GM12878 (cell line): Measurements from ENCODE around the gene MX1. TPM values are rescaled to one million over a fixed set of nuclear protein-coding genes. Genes with fewer than 3 reads are reported as not detected.

Experiments used
- ATAC-seq: fragments of 200-7000 bp; cut with Tn5 transposase; 3 replicates; pipeline ENCODE4 v1.9.1; 2020; ENCODE audit warnings: mild to moderate bottlenecking, moderate library complexity
- BruUV-seq: library from RNA; stranded (reverse); fragments of 400-500 nt; replicated peaks from 2 replicates; lab custom pipeline; 2021; lab: Mats Ljungman, UMichigan
- CTCF ChIA-PET: fragments of 300-600 bp; sonication (Branson Sonifier 250); formaldehyde crosslinking; extraction: SDS; loops from one replicate; lab custom pipeline; 2021; ENCODE audit warnings: inconsistent platforms; lab: Yijun Ruan, JAX
- POLR2A ChIA-PET: fragments of 350-600 bp; formaldehyde crosslinking; extraction: SDS; loops from one replicate; lab custom pipeline; 2021; ENCODE audit warnings: inconsistent platforms; lab: Charles Lee
- RAD21 ChIA-PET: fragments of 300-600 bp; sonication (Branson Sonifier 250); formaldehyde crosslinking; loops from one replicate; lab custom pipeline; 2023; ENCODE audit warnings: antibody characterized with exemption; ENCODE audit not compliant: unreplicated experiment; lab: Charles Lee
- SMC1A ChIA-PET: fragments of 300-600 bp; sonication (Branson Sonifier 250); formaldehyde crosslinking; loops from one replicate; lab custom pipeline; 2023; ENCODE audit not compliant: unreplicated experiment, uncharacterized antibody; lab: Charles Lee
- DNase-seq: peaks from one replicate; pipeline ENCODE4 v3.0.0-alpha.2; 2011; ENCODE audit warnings: low read depth, low spot score
- FAIRE-seq: peaks from 3 replicates; lab custom pipeline; 2011; peaks lifted over from hg19 to GRCh38; lab: Jason Lieb, UNC
- H2AFZ ChIP-seq: 2 replicates; pipeline ENCODE4 v1.6.0; 2011; ENCODE audit warnings: low read depth, low read length, control low read depth; ENCODE audit not compliant: control insufficient read depth
- H3K27ac ChIP-seq: 2 replicates; pipeline ENCODE4 v1.5.1; 2011; ENCODE audit warnings: control low read depth; ENCODE audit not compliant: control insufficient read depth, insufficient read depth
- H3K27me3 ChIP-seq, 2 experiments: replicated peaks in 1 of 2; 2 replicates each; pipeline versions ENCODE4 v1.6.0 to v1.6.1; 2011; ENCODE audit warnings: low read length in 1 of 2; ENCODE audit not compliant: control insufficient read depth in 2 of 2, insufficient read depth in 2 of 2
- H3K36me3 ChIP-seq, 2 experiments: 2 replicates each; pipeline ENCODE4 v1.5.1; 2011; ENCODE audit warnings: low read length in 1 of 2; ENCODE audit not compliant: control insufficient read depth in 2 of 2, insufficient read depth in 2 of 2
- H3K4me1 ChIP-seq: 2 replicates; pipeline ENCODE4 v1.6.1; 2011; ENCODE audit warnings: mild to moderate bottlenecking, low read length, moderate library complexity, mixed read lengths; ENCODE audit not compliant: control insufficient read depth, insufficient read depth
- H3K4me2 ChIP-seq: 2 replicates; pipeline ENCODE4 v1.6.0; 2011; ENCODE audit warnings: control low read depth; ENCODE audit not compliant: control insufficient read depth, insufficient read depth
- H3K4me3 ChIP-seq: fragments of 200-600 bp; sonication (generic); 2 replicates; pipeline ENCODE4 v1.5.1; 2016
- H3K79me2 ChIP-seq: 2 replicates; pipeline ENCODE4 v1.6.0; 2011; ENCODE audit warnings: low read length; ENCODE audit not compliant: control insufficient read depth, insufficient read depth
- H3K9ac ChIP-seq: 2 replicates; pipeline ENCODE4 v1.8.0; 2011; ENCODE audit warnings: low read length, control low read depth, mixed read lengths; ENCODE audit not compliant: control insufficient read depth, insufficient read depth
- H3K9me3 ChIP-seq: replicated peaks from 3 replicates; pipeline ENCODE4 v1.5.1; 2011; ENCODE audit warnings: mild to moderate bottlenecking, low read length; ENCODE audit not compliant: control insufficient read depth, insufficient read depth
- H4K20me1 ChIP-seq: 2 replicates; pipeline ENCODE4 v1.6.0; 2011; ENCODE audit not compliant: control insufficient read depth, insufficient read depth
- ATF2 ChIP-seq: IDR thresholded peaks from 2 replicates; pipeline ENCODE4 v1.6.1; 2012; ENCODE audit warnings: low read length, inconsistent platforms
- ATF7 ChIP-seq: fragments of 450-650 bp; IDR thresholded peaks from 2 replicates; pipeline ENCODE4 v1.6.1; 2016; ENCODE audit warnings: low read depth, mild to moderate bottlenecking
- FOXK2 ChIP-seq: fragments of 450-650 bp; IDR thresholded peaks from 2 replicates; pipeline ENCODE4 v1.6.1; 2017; ENCODE audit warnings: mild to moderate bottlenecking, moderate library complexity
- FOXM1 ChIP-seq: IDR thresholded peaks from 2 replicates; pipeline ENCODE4 v1.6.1; 2012; ENCODE audit warnings: low read depth, mild to moderate bottlenecking, inconsistent platforms, low read length, moderate library complexity
- MTA2 ChIP-seq: fragments of 450-650 bp; IDR thresholded peaks from 2 replicates; pipeline ENCODE4 v1.6.1; 2016; ENCODE audit warnings: low read depth, mild to moderate bottlenecking, moderate library complexity
- PAX5 ChIP-seq: IDR thresholded peaks from 2 replicates; pipeline ENCODE4 v1.6.1; 2011; ENCODE audit warnings: low read depth, low read length, borderline replicate concordance
- WGBS: methylation state at CpG from one replicate; pipeline ENCODE4 v1.1.6; 2016; ENCODE audit warnings: low lambda C conversion rate; ENCODE audit not compliant: insufficient replicate concordance, insufficient coverage; ENCODE audit errors: missing lambda C conversion rate; 5-methylcytosine and 5-hydroxymethylcytosine counted together
- in situ Hi-C: fragments of 300-500 bp; cut with MboI; formaldehyde crosslinking; loops from 9 replicates; pipeline ENCODE4 v1.14.3; 2018; ENCODE audit warnings: mixed read lengths
- intact Hi-C: fragments of 100-400 bp; cut with micrococcal nuclease; formaldehyde crosslinking; loops from one replicate; pipeline ENCODE4 v1.14.2; 2022; ENCODE audit not compliant: unreplicated experiment
- polyA plus RNA-seq, 11 experiments: library from polyadenylated mRNA; depleted of rRNA in 4 of 11; unstranded in 6 of 11; stranded (reverse) in 5 of 11; fragments of >200 nt; fragmentation: Nextera tagmentation in 4 of 11; fragmentation: Illumina TruSeq in 1 of 11; extraction: Ambion mirVana in 4 of 11; extraction: Trizol in 1 of 11; gene quantifications; 1 replicate in 1 of 11; 2 replicates in 10 of 11; pipeline versions ENCODE4 v1.2.1 to v1.2.3, GENCODE V29; 2011 to 2016; ENCODE audit warnings: inconsistent platforms in 2 of 11, missing spikeins in 2 of 11, low read depth in 1 of 11
- total RNA-seq, 4 experiments: library from RNA; depleted of rRNA in 3 of 4; stranded (reverse); fragments of >200 nt in 3 of 4; fragmentation: Illumina TruSeq in 1 of 4; extraction: Trizol in 1 of 4; gene quantifications; 2 replicates each; pipeline versions ENCODE4 v1.2.1 to v1.2.3, GENCODE V29; 2013 to 2021
- TF ChIP-seq, protein P1 (sequence below): fragments of 450-650 bp; IDR thresholded peaks from 2 replicates; pipeline ENCODE4 v1.6.1; 2016; ENCODE audit warnings: mild to moderate bottlenecking

MX1 gene
- total and polyA plus RNA-seq, 10 of the 15 experiments (the other 5 are each of a cell fraction or from before 2014, with no cell fraction given) = 75.9 to 385 (median 302) TPM

- no peak for TF ChIP-seq ATF2
- TF ChIP-seq, protein P1, sequence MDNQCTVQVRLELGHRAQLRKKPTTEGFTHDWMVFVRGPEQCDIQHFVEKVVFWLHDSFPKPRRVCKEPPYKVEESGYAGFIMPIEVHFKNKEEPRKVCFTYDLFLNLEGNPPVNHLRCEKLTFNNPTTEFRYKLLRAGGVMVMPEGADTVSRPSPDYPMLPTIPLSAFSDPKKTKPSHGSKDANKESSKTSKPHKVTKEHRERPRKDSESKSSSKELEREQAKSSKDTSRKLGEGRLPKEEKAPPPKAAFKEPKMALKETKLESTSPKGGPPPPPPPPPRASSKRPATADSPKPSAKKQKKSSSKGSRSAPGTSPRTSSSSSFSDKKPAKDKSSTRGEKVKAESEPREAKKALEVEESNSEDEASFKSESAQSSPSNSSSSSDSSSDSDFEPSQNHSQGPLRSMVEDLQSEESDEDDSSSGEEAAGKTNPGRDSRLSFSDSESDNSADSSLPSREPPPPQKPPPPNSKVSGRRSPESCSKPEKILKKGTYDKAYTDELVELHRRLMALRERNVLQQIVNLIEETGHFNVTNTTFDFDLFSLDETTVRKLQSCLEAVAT = no peak
These were observed 29.4 kb upstream of the MX1 start (continued) for GRCh38 chr21:41396558-41397075.

- 15% methylated on average over 7 of the region's 7 CpGs for WGBS
- in situ Hi-C loops = no loop called here
- POLR2A ChIA-PET = no interaction called here
These were observed 28.6 kb upstream of the MX1 start for GRCh38 chr21:41397471-41397891.

More at GRCh38 chr21:41397471-41397891, 28.6 kb upstream of the MX1 start:
- TF ChIP-seq MTA2 = no peak
- 0 out of 2 replicates have a peak, but pooled peaks have one; percentile 36 for TF ChIP-seq PAX5
- TF ChIP-seq ATF7 = no peak
- TF ChIP-seq FOXK2 = no peak
- no peak for TF ChIP-seq FOXM1
- SMC1A ChIA-PET = interaction anchor here (1.7 kb wide), 1 partner anchor 27 kb away, joined by 6 read pairs; no protein-coding TSS in a partner anchor
- Histone ChIP-seq H2AFZ (no peak overlapping the region), H4K20me1 (no peaks in the 10 kb centered on the region), H3K9me3 (no peaks in the 10 kb centered on the region), H3K36me3 (peaks cover 12 to 40% of the 10 kb centered on the region in 2 experiments; a peak in 3 of 4 replicates), H3K4me1 (no peaks in the 10 kb centered on the region; the same call in 1 of the 2 replicates), H3K9ac (no peak overlapping the region), H3K79me2 (no peaks in the 10 kb centered on the region), H3K27me3 (no peaks in the 10 kb centered on the region), H3K27ac (no peak overlapping the region), H3K4me2 (no peak overlapping the region), H3K4me3 (no peak overlapping the region)
- BruUV-seq = no TSS peak
- ATAC-seq (peak; percentile 58), FAIRE-seq (no peak), DNase-seq (no peak)
- intact Hi-C loops = no loop called here
- CTCF ChIA-PET = interaction anchor here (1.3 kb wide), 1 partner anchor 21 kb away, joined by 4 read pairs; no protein-coding TSS in a partner anchor
- RAD21 ChIA-PET = no interaction called here
